Measurements from ENCODE around the gene WWTR1. TPM values are rescaled to one million over a fixed set of nuclear protein-coding genes. Genes with fewer than 3 reads are reported as not detected.

The WWTR1 gene
- total RNA-seq, 1 experiment from 2014 or later, result 24.4 TPM

DNA sequence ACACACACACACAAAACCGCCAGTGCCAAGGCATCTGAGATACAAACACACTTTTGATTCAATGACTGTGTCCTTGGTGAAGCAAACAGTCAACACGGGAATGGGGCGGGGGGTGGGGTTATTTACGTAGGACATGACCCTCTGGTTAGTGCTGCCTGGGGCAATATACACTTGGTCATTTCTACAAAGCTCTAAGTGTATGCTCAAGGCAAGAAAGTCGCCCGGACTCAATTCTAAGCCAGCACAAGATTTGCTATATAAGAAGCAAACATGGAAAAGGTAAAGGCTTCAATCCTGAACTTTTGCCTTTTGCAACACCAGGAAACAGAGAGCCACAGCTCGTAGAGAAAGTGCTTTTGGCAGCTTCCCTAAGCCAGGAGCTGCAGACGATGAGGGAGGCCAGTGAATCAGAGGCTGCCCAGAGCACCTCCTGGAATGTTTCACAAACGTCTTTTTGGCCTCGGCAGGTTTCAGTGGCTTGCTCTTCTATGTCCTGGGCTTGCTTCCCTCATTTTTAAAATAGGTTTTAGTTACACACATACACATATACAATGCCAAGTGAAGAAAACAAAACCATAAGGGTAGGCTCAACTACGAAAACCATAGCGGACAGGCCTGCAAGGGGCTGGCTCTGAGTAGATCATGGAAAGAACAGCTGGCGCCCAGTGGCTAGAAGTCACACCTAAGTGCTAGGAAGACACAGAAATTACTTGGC, 109.7 kb downstream of the WWTR1 start:
- H2BK120ac ChIP-seq (ENCODE audit: low read depth, low read length, poor library complexity, severe bottlenecking), result no peak overlapping the region
- H3K4me2 ChIP-seq (ENCODE audit: insufficient read depth, insufficient read length, low read length), result no peak overlapping the region
- peak overlapping the region; percentile 6 for H3K18ac ChIP-seq (ENCODE audit: insufficient read length, low read depth, low read length)
- no peak overlapping the region for H3K27ac ChIP-seq (ENCODE audit: insufficient read length, low read depth, low read length)
- H2BK15ac ChIP-seq (ENCODE audit: low read depth, low read length), result 0 out of 2 replicates have a peak overlapping the region, but pooled peaks have one; percentile 49
- H2AFZ ChIP-seq (ENCODE audit: low read length), result no peak overlapping the region
- H4K5ac ChIP-seq (ENCODE audit: insufficient read length, low read depth, low read length), result no peak overlapping the region
- Mint-ChIP-seq H3K27me3 (ENCODE audit: low read depth) (no peaks in the 10 kb centered on the region), H3K36me3 (ENCODE audit: insufficient read depth in 1 of 3, low read depth in 3 of 3) (peaks cover 0 to 4% (median 0%) of the 10 kb centered on the region in 3 experiments; a peak in 1 of 7 replicates), H3K9me3 (no peaks in the 10 kb centered on the region), H3K4me1 (peaks cover 22 to 27% of the 10 kb centered on the region in 2 experiments), H3K4me3 (no peak overlapping the region), H3K27ac (peak overlapping the region in 2 of 3 experiments; percentile 22 to 52; a peak in 4 of 7 replicates)
- no CpG with 5 or more reads among the region's 13 CpGs for WGBS (ENCODE audit: extremely low coverage, insufficient read length, low lambda C conversion rate)
- H3K14ac ChIP-seq (ENCODE audit: insufficient read depth, low read length), result no peak overlapping the region
- no peaks in the 10 kb centered on the region; the same call in 1 of the 2 replicates for H3K4me1 ChIP-seq (ENCODE audit: insufficient read depth, low read length)
- no peak overlapping the region for H2AK5ac ChIP-seq (ENCODE audit: insufficient read length, low read length)
- no peaks in the 10 kb centered on the region for H3K23me2 ChIP-seq (ENCODE audit: insufficient read length, low read depth, low read length, poor library complexity, severe bottlenecking)
- no peak for TF ChIP-seq CTCF (conservative IDR thresholded peaks at IDR 0.05)
- no peaks in the 10 kb centered on the region for H3K79me2 ChIP-seq (ENCODE audit: insufficient read depth, low read length)
- no peak overlapping the region for H3T11ph ChIP-seq (ENCODE audit: low read length)
- H3K56ac ChIP-seq (ENCODE audit: insufficient read length, low read depth, low read length), result no peak overlapping the region
- no peak overlapping the region for H4K8ac ChIP-seq (replicated peaks; ENCODE audit: insufficient read length, low read depth, low read length)
- H4K20me1 ChIP-seq (ENCODE audit: control insufficient read depth, insufficient read depth, insufficient read length), result no peaks in the 10 kb centered on the region
- H3K9me3 ChIP-seq (ENCODE audit: control insufficient read depth, low read depth, low read length), result no peaks in the 10 kb centered on the region
- no peak overlapping the region for H2BK5ac ChIP-seq (ENCODE audit: insufficient read length, low read length)
- no peaks in the 10 kb centered on the region for H3K79me1 ChIP-seq (ENCODE audit: insufficient read depth, low read depth, low read length, poor library complexity, severe bottlenecking)
- H3K27me3 ChIP-seq (ENCODE audit: insufficient read depth, low read length), result no peaks in the 10 kb centered on the region
- H3K9ac ChIP-seq (ENCODE audit: extremely low read depth, insufficient read length, low read length), result no peak overlapping the region
- DNase-seq, result no peak
- no peak overlapping the region for H2BK20ac ChIP-seq (ENCODE audit: low read depth, low read length, poor library complexity, severe bottlenecking)
- H2BK12ac ChIP-seq (ENCODE audit: insufficient read length, low read depth, low read length), result no peak overlapping the region
- H3K4ac ChIP-seq (ENCODE audit: low read depth, low read length), result no peak overlapping the region
- H4K91ac ChIP-seq (ENCODE audit: insufficient read length, low read depth, low read length), result no peak overlapping the region
- no peak overlapping the region for H3K23ac ChIP-seq (ENCODE audit: insufficient read length, low read depth, low read length)
